T-helper 22 cell (primary cell): ENCODE data around the gene ARFGEF3.

Experiments used
- DNase-seq: peaks from one replicate; pipeline ENCODE4 v3.0.0-alpha.2; 2020; ENCODE audit warnings: low read depth

ARFGEF3 gene

DNA sequence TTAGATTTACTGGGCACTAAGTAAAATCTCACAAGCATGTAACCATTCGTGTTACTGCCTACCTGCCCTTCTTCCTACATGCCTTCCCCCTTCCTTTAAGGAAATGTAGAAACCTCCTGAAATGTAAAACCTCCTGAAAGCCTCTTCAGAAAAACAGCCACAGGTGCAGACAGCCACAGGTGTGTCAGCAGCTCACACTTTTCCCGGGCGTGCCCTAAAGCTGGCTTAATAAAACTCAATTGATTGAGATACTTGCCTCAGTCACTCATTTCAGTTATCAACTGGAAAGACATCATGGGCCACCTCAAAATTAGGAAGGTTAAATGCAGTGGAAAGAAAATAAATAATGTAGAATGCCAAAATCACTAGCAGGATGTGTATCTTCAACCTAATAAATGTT, 79.6 kb downstream of the ARFGEF3 start:
- no peak for DNase-seq

DNA sequence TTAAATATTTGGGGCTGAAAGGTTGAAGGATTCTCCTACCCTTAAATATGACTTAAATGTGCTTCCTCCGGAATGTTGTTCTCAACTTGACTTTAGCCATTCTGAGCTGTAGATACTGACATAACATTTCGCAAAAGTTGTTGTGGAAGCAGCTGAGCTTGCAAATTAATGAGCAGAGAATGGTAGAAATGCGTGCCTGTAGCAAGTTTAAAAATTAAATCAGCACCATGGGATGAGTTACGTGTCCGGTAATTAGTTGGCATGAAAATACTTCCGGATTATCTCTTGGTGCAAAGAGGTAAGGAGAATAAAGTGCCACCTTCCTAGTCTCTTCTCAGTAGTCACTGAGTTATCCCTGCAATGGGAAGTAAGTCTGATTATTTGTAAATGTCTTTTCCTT, 80.2 kb downstream of the ARFGEF3 start:
- DNase-seq = no peak

DNA sequence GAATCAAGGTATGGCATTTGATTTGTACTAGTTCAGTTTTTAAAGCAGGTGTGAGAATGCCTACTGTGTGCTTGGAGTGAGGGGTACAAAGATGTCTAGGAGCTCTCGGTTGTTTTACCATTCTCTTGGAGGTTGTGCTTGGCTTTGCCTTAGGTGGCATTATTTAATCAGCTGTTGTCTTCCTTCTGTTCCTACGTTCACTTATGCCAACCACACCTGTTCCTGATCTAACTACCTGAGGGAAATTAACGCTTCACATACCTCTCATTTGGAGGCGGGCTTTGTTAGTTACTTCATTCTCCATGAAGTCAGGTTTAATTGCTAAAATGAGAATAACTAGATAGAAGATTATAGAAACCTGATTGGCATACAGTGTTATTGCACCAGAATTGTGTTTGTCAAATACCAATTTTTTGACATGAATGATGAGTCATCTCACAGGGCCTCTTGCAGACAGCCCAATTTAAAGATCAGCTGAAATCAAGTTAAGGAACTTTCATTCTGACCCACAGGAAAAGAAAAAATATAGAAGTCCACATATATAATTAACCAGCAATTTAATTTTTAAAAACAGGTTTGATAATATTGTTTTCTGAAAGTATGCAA, 81.4 kb downstream of the ARFGEF3 start:
- DNase-seq = no peak

DNA sequence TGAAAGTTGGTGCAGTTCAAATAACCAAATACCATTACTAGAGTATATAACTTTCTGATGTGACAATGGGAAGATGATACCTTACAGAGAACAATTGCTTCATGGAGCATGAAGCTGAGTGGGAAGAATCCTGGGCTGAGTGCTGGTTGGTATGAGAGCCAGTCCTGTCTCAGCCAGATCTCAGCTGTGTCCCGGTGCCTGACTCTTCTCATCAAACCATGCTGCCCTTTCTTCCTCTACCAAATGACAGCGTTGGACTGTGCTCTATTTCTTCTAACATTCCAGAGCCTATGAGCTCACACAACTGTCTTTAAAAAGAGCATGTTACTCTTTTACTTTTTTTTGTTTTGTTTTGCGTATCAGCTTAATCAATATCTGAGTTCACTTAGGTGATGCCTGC, 84.0 kb downstream of the ARFGEF3 start:
- no peak for DNase-seq

DNA sequence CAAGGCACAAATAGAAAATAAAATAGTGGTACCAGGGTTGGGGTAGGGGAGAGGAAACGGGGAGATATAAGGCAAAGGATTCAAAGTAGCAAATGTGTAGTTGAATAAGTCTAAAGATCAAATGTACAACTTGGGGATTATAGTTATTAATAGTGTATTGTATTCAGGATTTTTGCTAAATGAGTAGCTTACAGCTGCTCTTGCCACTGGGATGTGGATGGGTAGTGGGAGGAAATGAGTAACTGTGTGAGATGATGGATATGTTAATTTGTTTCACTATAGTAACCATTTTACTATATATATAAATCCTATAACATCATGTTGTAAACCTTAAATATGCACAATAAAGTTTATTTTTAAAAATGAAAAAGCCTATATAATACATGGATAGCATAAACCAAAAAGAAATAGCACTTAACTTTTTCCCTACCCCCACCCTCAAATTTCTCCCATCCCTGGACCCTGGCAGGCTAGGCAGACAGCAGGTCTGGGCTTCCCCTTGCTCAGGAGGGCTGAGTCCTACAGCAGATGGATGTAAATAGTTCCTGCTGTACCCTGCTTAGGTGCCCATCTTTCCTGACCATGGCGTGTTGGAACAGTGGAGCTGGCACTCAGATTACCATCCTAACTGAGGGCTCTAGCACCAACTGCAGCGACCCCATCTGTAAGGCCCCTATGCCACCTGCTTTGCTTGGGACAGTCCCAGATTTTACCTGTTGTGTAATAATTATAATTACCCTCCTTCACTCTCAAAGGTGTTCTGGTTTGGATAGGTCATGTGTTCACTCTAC, 85.1 kb downstream of the ARFGEF3 start:
- DNase-seq = no peak

DNA sequence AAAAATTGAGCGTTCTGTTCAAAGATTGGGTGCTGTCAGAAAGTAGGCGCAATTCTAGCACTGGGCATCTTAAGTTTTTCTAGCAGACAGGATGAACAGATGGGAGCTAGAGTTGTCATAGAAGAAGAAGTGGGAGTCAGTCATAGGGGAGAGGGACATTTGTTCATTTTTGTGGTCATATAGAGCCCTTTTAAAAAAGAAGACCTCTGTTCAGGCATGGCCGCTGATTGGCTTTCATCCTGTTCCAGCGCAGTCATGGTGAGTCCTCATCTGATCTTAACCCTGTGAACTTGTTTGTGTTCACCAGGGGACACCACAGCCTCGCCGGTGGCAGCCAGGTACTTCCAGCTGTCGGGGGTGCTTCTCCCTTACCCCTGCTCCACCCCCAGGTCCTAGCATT, 86.3 kb downstream of the ARFGEF3 start:
- DNase-seq = no peak

DNA sequence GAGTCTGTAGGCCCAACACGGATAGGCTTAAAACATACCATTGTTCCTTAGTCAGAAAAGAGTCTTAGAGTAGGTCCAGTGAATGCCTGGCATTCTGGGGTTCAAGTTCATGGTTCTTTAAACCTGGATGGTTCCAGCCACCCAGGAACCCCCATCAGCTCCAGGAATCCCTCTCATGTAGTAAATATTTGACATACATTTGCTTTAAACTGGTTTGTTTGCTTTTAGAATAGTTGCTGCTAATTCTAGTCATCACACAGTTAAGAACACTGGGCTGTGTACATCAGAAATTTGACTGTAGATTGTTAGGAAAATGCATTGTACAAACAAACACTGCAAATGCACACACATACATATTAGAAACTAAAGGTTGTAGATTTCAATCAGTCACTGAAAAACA, 87.1 kb downstream of the ARFGEF3 start:
- no peak for DNase-seq

DNA sequence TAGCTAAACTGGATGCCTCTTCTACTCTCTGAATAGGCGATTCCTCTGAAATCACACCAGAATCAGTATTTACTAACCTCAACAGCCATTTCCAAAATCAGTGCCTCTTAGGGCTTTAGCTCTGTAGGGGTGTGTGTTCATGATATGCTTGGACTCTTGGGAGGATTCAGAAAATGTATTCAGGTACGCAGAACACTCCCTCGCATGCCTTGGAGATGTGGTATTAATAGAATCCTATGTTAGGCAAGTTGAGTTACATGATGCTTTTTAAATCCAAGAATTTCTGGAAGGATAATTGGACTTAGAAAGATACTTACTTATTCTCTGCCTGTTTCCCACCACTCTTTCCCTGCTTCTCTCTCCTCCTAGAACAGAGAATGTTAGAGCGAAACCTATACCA, 88.3 kb downstream of the ARFGEF3 start:
- no peak for DNase-seq

DNA sequence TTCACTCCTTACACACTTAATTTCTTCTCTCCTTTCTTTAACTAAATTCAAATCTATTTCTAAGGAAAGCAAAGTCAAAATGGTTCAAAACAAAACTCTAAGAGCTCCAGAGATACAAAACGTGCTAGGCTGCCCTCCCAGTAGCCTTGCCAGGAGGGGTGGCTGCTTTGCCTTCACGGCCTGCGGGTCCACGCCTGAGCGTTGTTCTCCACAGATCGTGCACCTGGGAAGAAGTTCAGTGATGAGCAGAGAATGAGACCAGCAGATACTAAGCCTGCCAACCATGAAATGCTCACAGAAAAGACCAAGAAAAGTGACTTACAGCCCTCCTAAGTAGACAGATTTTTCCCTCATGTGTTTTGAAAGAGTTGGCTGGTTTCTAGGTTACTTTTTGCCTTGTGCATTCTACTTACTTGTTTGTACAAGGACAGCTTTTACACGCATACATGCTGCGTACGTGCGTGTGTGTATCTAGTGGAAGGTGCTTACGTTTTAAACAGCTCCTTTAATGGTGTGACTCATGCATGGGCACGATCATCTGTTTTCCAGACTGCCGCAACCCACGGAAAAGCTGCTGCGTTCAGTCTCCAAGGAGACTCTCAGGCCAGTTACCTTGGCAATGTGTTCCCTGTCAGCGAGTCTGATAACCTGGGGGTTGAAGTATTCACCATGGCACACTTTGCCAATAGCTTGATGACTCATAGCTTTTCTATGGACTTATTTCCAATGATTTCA, 88.9 kb downstream of the ARFGEF3 start:
- DNase-seq = no peak

DNA sequence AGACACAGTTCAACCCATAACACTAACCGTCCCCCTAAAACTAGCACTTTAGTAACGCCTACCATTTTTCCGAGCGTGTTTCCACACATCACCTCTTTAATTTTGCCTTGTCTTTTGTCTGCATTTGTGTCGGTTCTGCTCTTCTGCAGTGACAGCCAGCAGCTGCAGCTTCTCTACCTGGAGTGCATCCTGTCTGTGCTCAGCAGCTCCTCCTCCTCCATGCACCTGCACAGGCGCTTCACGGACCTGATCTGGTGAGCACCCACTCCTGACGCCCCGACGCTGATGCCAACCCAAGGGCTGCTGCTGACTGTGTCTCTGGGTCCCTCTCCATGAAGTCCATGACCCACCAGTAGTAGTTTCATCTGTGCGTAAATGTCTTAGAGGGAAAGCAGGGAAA, 92.0 kb downstream of the ARFGEF3 start:
- no peak for DNase-seq

DNA sequence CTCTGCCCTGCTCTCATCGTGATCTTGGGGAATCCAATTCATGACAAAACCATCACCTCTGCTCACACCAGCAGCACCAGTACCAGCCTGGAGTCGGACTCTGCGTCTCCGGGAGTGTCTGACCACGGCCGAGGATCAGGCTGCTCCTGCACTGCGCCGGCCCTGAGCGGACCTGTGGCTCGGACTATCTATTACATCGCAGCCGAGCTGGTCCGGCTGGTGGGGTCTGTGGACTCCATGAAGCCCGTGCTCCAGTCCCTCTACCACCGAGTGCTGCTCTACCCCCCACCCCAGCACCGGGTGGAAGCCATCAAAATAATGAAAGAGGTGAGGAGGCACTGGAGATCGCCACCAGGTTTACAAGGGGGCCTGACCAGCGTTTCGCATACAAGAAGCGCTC, 93.7 kb downstream of the ARFGEF3 start:
- no peak for DNase-seq

DNA sequence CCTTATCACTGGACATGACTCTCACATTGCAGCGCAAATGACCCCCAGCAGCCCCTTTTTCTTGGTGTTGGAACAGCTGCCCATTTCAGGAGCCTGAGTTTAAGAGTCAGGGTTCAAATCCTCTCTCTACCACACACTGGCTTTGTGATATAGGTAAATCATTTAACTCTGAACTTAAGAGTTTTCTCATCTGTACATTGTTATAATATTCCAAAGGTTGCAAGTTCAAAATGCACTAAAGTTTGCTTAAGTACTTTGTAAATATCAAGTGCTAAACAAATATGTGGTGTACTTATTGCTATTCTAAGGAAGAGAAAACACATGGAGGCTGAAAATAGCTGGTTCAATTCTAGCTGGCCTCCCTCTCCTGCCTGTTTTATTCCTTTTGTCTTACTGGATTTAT, 95.9 kb downstream of the ARFGEF3 start:
- no peak for DNase-seq

DNA sequence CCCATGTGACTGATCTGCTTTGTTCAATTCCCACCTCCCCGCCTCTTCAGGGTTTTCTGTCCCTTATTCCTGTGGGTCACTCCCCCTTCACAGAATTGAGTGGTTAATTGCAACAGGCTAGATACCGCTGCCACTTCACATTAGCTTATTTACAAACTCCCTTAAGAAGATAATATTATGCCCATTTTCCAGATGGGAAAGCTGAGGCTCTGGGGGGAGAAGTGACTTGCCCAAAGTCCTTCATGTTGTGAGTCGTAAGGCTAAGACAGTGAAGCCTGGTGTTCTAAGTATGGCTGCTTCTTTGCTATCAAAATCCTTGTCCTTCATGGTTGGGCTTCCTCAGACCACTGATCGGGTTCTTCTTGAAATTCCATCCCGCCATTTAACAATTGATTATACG, 96.5 kb downstream of the ARFGEF3 start:
- DNase-seq = no peak

DNA sequence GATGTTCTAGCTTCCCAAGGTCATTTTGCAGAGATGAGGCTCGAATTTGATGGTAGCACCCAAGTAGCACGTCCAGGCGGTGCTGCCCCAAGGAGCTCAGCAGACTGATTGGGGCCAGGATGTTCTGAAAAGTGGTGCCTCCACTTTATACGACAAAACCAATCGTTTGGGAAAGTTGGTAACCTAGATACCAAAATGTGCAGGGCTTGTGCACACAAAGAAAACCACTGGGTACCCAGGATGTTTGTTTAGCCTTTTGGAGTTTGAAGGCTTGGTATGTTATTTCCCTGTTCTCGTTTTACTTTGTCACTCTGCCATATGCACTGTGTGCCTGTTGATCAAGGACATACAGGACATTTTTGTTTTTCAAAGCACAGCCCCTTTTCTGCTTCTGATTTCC, 97.3 kb downstream of the ARFGEF3 start:
- no peak for DNase-seq

DNA sequence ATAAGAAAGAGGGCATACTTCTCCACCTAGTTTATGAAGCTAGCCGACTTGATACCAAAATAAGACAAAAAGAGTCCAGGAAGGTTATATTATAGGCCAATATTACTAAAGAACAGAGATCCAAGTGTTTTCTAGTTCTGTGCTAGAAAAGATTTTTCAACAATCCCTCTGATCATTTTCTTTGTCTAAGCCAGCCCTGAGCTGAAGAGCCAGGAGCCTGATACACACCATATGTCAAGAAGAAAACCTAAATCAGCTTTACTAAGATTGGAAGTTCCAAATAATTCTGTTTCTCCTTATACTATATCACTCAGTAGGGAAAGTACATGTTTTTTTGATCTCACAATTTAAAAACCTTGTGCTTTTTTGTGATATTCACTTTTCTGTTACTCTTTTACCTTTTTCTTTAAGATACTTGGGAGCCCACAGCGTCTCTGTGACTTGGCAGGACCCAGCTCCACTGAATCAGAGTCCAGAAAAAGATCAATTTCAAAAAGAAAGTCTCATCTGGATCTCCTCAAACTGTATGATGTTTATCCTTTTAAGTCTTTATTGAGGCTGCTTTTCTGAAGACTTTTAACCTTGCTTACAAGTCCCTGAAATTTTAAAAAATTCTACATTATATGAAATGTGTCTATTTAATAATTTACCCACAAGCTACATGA, 99.5 kb downstream of the ARFGEF3 start:
- DNase-seq = no peak

DNA sequence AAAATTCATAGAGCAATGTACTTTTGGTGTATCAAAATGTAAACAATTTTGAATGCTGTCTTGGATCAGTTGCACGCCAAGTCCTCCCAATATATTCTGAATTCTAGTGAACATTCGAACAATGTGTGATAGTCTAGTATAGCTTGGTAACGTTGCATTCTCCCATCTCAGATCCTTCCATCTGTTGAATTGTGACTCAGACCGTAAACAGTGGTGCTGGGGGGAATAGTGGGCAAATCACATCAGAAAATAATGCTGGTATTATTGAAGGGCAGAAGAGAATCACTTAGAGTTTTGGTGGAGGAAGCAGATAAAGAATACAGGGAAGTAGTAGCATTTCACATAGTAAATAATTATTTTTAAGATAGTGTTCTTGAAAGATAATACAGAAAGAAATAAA, 102.2 kb downstream of the ARFGEF3 start:
- DNase-seq = no peak

DNA sequence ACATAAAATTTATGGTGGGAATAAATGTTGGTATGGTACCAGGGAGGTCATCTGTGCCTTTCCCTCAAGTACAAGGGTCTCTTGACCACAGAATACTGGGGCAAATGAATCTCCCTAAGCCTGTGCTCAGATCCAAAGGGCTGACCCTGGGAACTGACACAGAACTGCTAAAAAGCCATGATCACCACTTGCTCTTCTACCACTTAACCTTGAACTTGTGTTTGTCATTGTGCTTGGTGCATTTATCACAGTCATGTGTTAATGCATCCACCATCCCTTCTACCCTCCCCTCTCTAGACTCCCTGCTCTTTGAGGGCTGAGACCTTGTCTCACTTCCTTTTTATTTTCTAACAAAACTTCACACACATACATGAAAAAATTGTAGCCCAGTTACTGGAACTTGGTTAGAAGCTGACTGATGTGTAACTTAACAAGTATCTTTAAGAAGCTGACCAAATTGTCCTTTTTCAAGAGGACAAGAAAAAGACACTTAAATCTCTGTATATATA, 102.7 kb downstream of the ARFGEF3 start:
- no peak for DNase-seq

DNA sequence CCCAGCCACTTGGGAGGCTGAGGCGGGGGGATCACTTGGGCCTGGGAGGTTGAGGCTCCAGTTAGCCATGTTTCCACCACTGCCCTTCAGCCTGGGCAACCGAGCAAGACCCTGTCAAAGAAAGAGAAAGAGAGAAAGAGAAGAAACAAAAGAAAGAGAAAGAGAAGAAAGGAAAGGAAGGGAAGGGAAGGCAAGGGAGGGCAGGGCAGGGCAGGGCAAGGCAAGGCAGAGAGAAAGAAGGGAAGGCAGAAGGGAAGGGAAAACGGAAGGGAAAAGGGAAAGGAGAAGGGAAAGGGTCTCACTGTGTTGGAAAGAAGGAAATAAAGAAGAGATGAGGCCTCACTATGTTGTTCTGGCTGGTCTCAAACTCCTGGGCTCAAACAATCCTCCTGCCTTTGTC, 104.4 kb downstream of the ARFGEF3 start:
- no peak for DNase-seq

DNA sequence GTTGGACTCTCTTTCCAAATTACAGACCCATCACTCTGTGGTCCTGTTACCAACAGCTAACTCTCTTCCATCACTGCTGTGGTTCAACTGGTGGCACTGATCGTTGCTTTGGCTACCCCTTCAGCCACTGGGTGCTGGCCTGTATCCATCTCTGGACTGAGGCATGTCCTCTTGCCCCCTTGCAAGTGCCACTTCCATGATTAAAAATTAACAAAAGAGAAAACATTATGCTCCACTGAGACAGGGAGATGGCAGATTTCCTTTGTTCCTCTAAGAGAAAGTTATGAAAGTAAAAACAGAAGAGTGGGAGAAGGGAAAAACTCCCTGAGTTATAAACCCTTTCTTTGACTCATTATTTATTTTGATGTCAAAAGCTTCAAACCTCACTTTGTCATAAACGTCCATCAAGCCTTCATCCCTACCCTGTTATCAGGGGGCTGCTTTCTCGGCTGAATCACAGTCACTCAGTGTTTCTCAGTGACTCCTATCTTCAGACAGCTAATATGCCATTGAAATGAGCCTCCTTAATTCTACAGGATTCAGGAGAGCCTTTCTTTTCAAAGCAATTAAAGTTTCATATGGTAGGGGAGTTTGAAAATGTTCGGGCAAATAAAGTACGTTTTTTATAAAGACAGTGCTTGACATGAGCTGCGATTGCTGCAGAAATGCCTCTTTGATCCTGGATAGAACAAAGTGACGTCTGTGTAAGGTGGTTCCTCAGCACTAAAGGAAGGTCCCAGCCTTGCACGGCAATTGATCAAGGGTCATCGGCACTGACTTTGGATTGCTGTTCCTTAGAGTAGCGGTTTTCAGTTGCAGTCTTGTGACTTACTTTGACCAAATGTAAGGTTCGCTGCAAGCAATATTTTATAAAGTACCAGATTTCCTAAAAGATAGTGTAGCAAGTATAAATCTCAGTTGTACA, 106.5 kb downstream of the ARFGEF3 start:
- no peak for DNase-seq

DNA sequence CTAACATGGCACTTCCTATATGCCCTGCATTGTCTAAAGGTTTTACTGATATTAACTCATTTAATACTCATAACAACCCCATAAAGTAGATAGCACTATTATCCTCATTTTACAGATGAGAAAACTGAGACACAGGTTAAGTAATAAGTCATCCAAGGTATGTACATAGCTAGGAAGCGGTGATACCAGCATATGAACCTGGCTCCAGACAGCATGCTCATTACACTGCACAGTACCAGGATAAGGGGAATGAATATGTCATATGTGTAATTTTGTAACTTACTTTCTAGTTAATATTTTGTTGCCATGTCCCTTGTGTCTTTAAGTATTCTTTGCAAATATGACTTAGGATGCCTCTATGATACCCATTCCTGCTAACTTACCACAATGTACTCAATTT, 109.7 kb downstream of the ARFGEF3 start:
- DNase-seq = no peak

DNA sequence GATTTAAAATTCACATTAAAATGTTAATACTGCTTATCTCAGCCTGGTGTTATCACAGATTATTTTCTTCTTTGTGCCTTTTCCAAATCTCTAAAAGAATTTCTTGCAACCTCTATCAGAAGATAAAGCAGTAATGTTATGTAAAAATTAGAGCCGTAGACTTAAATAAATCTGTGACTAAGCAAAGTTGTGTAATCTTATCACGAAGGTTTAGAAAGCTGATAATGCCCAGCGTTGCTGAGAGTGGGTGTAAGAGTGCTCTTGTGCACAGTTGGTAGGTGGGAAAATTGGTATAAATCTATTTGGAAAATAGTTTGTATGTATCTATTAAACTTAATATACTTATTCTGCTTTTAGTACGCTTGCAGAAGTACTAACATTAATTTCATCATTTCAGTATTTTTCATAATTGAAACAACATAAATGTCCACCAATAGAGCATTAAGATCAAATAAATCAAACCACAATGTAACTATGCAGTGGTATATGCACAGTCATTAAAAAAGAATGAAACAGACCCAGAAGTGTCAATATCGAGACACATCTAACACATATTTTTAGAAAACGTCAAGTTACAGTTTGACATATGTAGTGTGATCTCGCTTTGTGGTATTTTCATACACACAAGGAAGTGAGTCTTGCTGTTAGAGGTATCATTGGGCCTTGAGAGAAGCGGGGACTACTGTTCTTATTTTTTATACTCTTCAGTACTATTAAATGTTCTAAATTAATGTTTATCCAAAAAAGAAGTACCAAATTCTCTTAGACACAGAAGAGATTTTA, 111.0 kb downstream of the ARFGEF3 start:
- no peak for DNase-seq
